Activated CD4-positive, CD25-positive, alpha-beta regulatory T cell (primary cell): Measurements from ENCODE around the gene PSEN1.

ENCODE experiments used
- DNase-seq, 4 experiments: peaks; one replicate each; lab custom pipeline; 2025; lab: John Stamatoyannopoulos, UW

The PSEN1 gene

GRCh38 chr14:73253721-73254120, 117.4 kb downstream of the PSEN1 start:
- no peak for DNase-seq

DNA sequence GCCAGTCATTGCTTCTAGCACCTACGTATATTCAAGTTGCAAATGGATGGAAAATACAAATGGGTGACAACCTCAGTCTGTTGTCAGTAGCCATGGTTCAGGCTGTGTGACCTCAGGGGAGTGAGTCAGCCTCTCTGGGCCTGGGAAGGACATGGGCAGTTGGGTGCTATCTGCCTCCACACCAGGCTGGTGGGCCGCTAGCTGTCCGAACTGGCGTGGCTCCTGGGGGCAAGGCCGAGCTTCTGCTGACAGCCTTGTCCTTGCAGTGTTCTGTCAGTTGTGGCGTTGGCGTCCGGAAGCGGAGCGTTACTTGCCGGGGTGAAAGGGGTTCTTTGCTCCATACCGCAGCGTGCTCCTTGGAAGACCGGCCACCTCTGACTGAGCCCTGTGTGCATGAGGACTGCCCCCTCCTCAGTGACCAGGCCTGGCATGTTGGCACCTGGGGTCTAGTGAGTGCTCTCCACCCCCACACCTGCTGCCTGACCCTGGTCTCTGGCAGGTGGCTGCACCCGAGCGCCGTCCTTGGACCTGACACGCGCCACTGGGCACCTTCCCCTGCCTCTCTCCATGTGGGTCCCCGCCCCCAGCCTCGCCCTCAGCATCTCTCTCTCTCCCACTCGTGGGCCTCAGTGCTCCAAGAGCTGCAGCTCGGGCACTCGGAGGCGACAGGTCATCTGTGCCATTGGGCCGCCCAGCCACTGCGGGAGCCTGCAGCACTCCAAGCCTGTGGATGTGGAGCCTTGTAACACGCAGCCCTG, 118.1 kb downstream of the PSEN1 start:
- no peak for DNase-seq

GRCh38 chr14:73255005-73255400, 118.7 kb downstream of the PSEN1 start:
- no peak for DNase-seq

DNA sequence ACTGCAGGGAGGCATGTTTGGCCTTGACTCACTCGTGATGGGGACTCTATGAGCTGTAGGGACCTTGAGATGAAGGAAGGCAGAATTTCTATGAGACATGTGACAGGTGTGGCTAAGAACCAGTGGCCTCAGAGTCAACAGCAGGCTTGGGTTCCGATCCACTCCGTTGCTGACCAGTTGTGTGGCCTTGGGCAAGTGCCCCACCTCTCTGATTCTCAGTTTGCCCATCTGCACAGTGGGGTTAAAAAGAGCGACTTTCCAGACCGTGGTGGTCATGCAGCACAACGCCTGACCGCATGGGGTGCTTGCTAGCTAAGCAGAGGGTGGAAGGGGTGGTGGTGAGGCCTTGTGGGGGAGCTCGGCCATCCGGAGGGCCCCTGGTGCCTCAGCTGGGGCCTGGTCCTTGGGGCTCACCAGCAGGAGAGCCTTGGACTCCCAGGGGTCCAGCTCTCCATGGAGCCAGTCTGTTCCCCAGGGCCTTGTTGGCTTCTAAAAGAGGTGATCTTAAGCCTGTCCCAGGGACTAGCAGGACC, 119.5 kb downstream of the PSEN1 start:
- no peak for DNase-seq

- no peak for DNase-seq
These were observed 121.8 kb downstream of the PSEN1 start for GRCh38 chr14:73258076-73258475.

DNA sequence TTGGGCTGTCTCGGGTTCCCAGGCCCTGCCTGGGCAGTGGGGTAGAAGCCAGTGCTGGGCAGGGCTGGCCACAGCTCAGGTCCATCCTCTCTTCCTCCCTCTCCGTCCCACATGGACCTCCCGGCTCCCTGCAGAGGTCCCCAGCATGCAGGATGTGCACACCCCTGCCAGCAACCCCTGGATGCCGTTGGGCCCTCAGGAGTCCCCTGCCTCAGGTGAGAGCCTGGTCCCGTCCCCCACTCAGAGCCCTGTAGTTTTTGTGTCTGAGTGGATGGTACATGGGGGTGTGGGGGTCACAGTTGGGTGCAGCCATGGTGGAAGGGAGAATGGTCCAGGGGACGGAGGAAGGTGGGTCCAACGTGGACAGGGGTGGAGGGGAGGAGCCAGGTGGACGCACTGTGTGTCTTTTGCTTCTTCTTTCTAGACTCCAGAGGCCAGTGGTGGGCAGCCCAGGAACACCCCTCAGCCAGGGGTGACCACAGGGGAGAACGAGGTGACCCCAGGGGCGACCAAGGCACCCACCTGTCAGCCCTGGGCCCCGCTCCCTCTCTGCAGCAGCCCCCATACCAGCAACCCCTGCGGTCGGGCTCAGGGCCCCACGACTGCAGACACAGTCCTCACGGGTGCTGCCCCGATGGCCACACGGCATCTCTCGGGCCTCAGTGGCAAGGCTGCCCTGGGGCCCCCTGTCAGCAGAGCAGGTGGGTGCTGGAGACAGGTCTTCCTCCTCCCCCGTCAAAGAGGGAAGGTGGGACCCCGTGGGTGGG, 122.7 kb downstream of the PSEN1 start:
- no peak for DNase-seq

DNA sequence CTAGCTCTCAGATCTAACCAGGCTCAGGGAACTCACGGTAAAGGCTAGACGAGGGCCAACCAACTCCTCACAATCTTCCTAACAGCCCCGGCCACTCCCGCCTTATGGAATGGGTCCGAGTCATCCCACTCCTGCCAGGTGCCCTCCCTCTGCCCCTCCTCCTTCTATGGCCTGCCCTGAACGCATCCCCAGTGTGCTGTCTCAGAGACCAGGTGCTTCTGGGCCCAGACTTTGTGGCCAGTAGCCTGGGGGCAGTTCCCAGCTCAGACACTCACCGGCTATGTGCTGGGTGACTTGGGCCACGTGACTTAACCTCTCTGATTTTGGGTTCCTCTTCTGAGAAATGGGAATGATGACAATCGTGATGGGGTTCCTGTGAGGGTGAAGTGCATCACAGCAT, 123.5 kb downstream of the PSEN1 start:
- no peak for DNase-seq

GRCh38 chr14:73260574-73260973, 124.3 kb downstream of the PSEN1 start:
- DNase-seq, result no peak

DNA sequence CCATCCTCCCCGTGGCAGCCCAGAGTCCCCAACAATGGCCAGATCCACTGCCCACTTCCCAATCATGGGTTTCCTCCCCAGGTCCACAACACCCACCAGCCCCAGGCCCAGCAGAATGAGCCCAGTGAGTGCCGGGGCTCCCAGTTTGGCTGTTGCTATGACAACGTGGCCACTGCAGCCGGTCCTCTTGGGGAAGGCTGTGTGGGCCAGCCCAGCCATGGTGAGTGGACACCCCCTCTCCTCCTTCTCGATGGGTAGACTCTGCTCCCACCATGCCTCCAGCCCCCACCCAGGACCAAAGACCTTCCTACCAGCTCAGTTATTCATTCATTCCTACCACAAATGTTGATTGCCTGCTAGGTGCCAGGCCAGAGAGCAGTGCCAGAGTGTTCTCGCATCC, 124.8 kb downstream of the PSEN1 start:
- no peak for DNase-seq

DNA sequence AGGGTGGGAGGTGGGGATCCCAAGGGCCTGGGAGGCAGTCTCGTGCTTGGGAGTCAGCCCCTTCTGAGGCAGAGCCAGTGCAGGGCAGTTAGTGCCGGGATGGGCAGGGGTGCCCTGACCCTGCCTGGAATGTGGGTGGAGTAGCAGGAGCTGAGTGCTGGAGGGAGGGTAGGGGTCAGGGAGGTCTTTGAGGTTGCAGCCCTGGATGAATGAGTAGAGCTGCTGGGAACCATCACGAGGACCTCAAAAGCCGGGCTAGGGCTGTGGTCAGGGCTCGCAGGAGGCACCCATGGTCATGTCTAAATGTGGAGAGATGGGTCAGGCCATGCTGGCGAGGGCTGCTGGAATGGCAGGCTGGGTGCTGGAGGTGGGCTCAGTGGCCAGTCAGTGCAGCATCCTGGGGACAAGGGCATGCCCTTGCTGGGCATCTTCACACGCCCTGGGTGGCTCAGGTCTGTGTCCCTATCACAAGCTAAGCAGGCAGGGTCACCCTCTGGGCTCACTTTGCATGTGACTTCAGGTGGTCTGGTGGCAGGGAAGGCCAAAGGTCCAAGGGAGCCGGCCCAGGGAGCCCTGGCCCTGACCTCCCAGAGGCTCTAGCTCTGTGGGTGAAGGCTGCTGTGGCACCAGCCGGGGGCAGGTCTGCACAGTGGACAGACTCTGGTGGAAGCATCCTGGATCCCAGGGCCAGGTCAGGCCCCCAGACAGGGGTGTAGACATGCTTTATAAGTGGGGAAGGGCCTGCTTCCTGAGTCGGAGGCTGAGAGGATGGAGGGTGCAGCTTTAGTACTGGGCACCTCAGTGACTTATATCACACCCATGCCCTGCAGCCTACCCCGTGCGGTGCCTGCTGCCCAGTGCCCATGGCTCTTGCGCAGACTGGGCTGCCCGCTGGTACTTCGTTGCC, 125.5 kb downstream of the PSEN1 start:
- no peak for DNase-seq

DNA sequence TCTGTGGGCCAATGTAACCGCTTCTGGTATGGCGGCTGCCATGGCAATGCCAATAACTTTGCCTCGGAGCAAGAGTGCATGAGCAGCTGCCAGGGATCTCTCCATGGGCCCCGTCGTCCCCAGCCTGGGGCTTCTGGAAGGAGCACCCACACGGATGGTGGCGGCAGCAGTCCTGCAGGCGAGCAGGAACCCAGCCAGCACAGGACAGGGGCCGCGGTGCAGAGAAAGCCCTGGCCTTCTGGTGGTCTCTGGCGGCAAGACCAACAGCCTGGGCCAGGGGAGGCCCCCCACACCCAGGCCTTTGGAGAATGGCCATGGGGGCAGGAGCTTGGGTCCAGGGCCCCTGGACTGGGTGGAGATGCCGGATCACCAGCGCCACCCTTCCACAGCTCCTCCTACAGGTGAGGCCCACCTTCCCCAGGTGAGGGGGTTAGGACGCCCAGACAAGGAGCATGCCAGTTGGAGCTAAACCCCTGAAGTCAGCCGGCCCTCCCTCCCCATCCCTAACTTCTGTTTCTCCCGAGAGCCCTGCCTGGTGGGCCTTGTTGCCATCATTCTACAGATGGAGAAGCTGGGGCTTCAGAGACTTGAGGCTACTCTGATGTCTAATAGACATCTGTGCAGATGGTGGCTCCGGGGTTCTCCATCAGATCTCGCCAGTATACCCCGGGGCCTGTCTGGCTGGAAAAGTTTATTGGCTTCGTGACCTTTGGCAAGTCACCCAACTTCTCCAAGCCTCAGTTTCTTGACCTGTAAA, 126.3 kb downstream of the PSEN1 start:
- DNase-seq, result no peak

DNA sequence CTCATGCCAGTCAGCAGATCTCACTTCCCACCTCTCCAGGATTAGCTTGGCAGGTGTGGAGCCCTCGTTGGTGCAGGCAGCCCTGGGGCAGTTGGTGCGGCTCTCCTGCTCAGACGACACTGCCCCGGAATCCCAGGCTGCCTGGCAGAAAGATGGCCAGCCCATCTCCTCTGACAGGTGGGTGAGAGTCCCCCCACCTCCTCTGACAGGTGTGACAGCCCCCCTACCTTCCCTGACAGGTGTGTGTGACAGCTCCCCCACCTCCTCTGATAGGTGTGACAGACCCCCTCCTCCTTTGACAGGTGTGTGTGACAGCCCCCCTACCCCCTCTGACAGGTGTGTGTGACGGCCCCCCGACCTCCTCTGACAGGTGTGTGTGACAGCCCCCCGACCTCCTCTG, 127.3 kb downstream of the PSEN1 start:
- no peak for DNase-seq

DNA sequence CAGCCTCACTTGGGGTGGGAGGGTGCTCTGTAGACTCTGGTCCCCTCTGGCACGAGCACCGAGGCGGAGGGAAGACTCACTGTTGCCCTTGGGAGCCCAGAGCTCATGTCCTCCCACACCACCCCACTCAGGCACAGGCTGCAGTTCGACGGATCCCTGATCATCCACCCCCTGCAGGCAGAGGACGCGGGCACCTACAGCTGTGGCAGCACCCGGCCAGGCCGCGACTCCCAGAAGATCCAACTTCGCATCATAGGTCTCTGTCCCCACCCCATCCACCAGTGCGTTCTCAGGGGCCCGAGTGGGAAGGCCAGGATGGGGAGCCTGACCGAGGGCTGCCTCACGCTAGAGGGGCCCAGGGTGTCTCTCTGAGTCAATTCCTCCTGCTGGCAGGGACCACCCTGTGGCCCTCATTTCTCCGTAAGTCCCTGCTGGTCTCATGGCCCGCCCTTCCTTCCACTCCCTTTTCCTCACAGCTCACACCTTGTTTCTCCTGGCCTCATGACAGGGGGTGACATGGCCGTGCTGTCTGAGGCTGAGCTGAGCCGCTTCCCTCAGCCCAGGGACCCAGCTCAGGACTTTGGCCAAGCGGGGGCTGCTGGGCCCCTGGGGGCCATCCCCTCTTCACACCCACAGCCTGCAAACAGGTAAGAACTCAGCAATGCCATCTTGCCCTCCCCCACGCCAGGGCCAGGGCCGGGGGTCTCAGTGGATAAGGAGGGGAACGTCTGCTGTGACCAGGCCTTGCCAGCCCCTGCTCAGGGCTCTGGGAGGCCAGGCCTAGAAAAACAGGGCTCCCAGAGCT, 128.0 kb downstream of the PSEN1 start:
- no peak for DNase-seq

DNA sequence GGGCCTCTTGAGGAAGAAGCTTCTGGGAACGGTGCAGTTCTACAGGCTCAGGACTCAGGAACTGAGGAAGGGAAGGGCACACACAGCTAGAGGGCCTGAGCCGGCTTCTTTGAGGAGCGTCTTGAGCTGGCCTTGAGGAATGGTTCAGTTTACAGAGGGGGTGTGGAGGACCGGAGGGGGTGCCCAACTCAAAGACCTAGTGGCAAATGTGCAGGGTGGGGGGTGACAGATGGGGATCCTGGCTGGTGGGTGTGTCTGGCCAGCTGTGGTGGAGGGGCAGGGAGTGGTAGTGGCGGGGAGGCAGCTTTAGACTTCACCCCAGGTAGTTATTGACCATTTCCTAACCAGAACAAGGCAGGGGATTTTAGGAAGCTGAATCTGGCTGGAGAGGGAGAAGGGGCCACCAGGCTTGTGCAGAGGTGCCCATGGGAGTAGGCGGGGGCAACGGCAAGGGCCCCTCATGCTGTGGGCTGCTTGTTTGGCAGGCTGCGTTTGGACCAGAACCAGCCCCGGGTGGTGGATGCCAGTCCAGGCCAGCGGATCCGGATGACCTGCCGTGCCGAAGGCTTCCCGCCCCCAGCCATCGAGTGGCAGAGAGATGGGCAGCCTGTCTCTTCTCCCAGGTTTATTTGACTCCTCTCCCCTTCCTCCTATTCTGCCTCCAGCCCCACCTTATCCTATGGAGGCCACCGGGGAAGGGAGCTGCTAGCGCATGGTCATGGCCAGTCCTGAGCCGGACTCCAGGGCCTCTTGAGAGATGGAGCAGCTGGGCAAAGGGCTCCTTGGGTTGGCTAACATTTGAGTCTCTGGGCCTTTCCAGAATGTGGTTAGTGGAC, 128.8 kb downstream of the PSEN1 start:
- no peak for DNase-seq

DNA sequence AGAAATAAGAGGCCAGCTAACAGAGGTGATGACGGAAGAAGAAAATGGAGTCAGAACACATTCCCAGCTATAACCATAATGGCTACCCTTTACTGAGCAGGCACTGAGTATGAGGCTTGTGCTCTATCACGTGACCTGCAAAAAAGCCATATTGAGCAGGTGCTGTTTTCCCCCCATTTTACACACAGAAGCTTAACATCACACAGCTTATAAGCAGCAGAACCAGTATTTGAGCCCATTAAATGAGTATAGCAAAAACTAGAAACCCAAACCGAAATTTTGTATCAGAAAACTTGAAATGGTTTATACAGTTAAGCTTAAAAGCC, 129.4 kb downstream of the PSEN1 start:
- DNase-seq, result no peak

DNA sequence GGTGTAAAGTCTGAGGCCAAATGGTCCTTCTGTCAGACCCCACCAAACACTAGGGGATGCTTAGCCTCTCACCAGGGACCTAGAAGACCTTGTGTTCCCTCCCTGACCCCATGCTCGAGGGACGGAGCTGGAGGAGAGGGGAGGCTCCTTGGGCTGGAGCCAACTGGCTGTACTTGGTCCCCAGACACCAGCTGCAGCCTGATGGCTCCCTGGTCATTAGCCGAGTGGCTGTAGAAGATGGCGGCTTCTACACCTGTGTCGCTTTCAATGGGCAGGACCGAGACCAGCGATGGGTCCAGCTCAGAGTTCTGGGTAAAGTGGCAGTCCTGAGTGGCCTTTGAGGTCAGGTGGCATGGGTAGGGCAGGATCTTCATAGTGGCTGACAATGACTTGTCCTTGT, 130.0 kb downstream of the PSEN1 start:
- DNase-seq, result no peak

DNA sequence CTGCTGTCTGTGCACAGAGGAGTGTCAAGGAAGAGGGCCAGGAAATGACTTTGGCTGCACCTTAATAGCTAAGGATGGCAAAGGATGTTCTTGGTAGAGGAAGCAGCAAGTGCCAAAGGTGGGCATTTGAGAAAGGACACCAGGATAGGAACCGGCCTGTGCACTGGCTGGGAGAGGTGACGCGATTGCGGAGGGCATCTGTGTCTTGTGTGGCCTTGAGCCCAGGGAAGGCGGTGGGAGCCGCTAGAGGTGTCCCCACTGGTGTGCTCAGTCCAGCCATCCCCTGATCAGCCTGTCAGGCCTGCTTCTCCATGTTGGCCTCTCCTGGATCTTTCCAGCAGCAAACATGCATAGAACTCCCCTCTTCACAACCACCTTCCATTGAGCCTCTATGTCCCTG, 131.2 kb downstream of the PSEN1 start:
- DNase-seq, result no peak

GRCh38 chr14:73269729-73270531, 133.6 kb downstream of the PSEN1 start:
- no peak for DNase-seq

DNA sequence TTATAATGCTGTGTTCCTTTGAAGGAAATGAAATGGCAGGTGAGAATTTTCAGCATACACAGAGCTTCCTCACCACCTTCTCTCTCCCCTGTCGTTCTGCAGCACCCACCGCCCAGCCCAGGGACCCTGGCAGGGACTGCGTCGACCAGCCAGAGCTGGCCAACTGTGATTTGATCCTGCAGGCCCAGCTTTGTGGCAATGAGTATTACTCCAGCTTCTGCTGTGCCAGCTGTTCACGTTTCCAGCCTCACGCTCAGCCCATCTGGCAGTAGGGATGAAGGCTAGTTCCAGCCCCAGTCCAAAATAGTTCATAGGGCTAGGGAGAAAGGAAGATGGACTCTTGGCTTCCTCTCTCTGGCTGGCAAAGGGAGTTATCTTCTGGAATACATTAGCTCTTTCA, 136.1 kb downstream of the PSEN1 start:
- no peak for DNase-seq
